ENCODE data around the gene RAB21.

The RAB21 gene

DNA sequence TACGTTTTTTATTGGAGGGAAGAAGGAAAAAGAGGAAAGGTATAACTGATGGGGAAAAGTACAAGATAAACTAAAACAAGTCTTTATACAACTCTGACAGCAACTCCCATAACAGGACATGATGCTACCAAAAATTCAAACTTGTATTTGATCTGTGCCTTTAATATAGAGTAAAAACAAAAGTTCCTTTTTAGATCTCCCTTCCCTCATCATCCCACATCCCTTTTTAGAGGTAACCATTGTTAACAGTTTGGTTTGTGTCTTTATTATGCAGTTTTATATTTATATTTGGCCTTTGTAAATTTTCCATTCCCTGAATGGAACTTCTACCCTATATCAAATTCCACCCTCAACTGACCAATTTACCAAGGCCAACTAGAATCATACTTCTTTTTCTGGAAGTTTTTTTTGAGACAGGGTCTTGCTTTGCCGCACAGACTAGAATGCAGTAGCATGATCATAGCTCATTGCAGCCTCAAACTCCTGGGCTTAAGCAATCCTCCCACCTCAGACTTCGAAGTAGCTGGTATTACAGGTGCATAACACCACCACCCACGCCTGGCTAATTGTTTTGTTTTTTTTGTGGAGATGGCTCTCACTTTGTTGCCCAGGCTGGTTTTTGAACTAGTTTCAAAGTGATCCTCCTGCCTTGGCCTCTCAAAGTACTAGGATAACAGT, 36.9 kb downstream of the RAB21 start:
- Histone ChIP-seq H3K4me3 (ENCODE audit: low read depth, low read length) (no peak overlapping the region), H3K27ac (no peak overlapping the region), H3K27me3 (replicated peaks) (no peaks in the 10 kb centered on the region), H3K36me3 (replicated peaks) (peaks cover 3% of the 10 kb centered on the region)
- TF ChIP-seq, protein P1, sequence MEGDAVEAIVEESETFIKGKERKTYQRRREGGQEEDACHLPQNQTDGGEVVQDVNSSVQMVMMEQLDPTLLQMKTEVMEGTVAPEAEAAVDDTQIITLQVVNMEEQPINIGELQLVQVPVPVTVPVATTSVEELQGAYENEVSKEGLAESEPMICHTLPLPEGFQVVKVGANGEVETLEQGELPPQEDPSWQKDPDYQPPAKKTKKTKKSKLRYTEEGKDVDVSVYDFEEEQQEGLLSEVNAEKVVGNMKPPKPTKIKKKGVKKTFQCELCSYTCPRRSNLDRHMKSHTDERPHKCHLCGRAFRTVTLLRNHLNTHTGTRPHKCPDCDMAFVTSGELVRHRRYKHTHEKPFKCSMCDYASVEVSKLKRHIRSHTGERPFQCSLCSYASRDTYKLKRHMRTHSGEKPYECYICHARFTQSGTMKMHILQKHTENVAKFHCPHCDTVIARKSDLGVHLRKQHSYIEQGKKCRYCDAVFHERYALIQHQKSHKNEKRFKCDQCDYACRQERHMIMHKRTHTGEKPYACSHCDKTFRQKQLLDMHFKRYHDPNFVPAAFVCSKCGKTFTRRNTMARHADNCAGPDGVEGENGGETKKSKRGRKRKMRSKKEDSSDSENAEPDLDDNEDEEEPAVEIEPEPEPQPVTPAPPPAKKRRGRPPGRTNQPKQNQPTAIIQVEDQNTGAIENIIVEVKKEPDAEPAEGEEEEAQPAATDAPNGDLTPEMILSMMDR (IDR thresholded peaks at IDR 0.05; ENCODE audit: low read depth, low read length, missing control alignments): no peak
- DNase-seq: no peak
- in situ Hi-C loops (cut with HindIII; ENCODE audit: low pct_ligation_motif_present, low sequenced_read_pairs): no loop called here

DNA sequence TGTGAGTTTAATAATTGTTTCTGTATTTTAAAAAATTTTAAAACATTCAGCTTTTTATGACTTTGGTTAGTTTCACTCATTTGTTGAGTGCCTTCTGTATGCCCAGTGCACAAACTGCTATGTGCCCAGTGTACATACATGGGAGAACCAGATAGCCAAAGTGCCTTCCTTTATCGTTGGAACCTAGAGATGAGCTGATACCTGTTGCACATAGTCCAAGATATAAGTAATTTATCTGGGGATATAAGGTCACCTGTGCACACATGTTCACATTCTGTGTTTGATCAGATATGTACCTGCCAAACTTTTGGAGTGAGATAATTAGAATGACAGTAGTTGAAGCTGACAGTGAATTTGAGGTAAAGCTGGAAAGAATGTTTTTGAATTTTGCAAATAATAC, 37.9 kb downstream of the RAB21 start:
- no peak overlapping the region for H3K27ac ChIP-seq
- TF ChIP-seq, protein P1 (IDR thresholded peaks at IDR 0.05; ENCODE audit: low read depth, low read length, missing control alignments): no peak
- no peaks in the 10 kb centered on the region for H3K27me3 ChIP-seq (replicated peaks)
- no peak overlapping the region for H3K4me3 ChIP-seq (ENCODE audit: low read depth, low read length)
- in situ Hi-C loops (cut with HindIII; ENCODE audit: low pct_ligation_motif_present, low sequenced_read_pairs): no loop called here
- no peak for DNase-seq
- H3K36me3 ChIP-seq (replicated peaks): no peaks in the 10 kb centered on the region

DNA sequence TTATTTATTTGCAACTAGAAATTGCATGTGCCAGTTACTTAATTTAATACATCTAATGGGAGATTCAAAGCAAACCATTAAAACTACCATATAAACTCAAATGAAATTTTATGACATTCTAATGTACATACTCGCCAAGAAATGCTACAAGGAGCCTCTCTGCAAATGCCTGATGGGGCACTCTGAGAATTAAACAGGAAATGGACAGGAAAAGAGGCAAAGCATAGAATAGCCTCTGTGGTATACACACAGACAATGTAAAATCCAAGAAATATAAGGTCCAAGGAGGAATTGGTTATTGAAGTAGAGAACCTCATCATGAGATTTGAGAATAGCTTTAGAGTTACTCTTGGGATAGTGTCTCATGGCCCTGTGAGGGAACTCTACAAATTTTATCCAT, 41.2 kb downstream of the RAB21 start:
- TF ChIP-seq, protein P1 (IDR thresholded peaks at IDR 0.05; ENCODE audit: low read depth, low read length, missing control alignments): no peak
- Histone ChIP-seq H3K4me3 (ENCODE audit: low read depth, low read length) (no peak overlapping the region), H3K27ac (no peak overlapping the region), H3K27me3 (replicated peaks) (no peaks in the 10 kb centered on the region), H3K36me3 (replicated peaks) (no peaks in the 10 kb centered on the region)
- in situ Hi-C loops (cut with HindIII; ENCODE audit: low pct_ligation_motif_present, low sequenced_read_pairs): no loop called here
- DNase-seq: no peak

DNA sequence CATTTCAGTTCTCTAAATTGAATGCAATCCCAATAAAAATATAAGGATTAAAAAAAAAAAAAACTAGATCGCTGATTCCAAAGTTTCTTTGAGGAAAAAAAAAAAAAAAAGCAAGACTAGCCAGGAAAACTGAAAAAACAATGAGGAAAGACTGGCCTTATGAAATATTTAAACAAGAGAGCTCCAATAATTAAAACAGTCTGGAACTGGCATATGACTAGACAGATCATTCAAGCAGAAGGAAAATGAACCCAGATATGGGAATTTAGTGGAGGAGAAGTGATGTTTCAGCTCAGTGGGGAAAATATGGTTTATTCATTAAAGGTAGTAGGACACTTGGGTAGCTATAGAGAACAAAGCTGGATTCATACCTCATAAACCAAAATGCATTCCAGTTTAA, 42.9 kb downstream of the RAB21 start:
- no peak for DNase-seq

DNA sequence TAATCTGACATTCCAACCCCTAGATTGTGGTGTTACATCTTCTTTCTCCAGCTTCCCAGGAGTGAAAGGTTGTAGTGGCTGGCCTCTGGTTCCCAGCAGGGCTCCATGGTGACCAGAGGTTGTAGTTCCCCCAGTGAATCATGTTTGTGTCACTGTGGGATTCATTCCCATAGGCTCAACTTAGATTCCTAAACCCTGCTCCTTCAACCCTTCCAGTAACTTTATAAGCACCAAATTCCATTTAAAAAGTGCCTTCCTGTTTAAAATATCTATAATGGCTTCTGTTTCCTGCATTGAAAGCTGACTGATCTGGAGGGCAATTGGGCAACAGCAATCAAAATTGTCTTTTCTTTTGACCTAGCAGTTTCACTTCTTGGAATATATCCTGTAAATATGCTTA, 44.4 kb downstream of the RAB21 start:
- peak; percentile 60 for DNase-seq
- in situ Hi-C loops (cut with HindIII; ENCODE audit: low pct_ligation_motif_present, low sequenced_read_pairs): no loop called here
- Histone ChIP-seq H3K27ac (no peak overlapping the region), H3K4me3 (ENCODE audit: low read depth, low read length) (no peak overlapping the region), H3K36me3 (replicated peaks) (no peaks in the 10 kb centered on the region), H3K27me3 (replicated peaks) (no peaks in the 10 kb centered on the region)
- TF ChIP-seq, protein P1 (IDR thresholded peaks at IDR 0.05; ENCODE audit: low read depth, low read length, missing control alignments): no peak

More for the DNA sequence above, 42.9 kb downstream of the RAB21 start:
- in situ Hi-C loops (cut with HindIII; ENCODE audit: low pct_ligation_motif_present, low sequenced_read_pairs): no loop called here
- Histone ChIP-seq H3K36me3 (replicated peaks) (no peaks in the 10 kb centered on the region), H3K27ac (no peak overlapping the region), H3K4me3 (ENCODE audit: low read depth, low read length) (no peak overlapping the region), H3K27me3 (replicated peaks) (no peaks in the 10 kb centered on the region)
- TF ChIP-seq, protein P1 (IDR thresholded peaks at IDR 0.05; ENCODE audit: low read depth, low read length, missing control alignments): no peak

DNA sequence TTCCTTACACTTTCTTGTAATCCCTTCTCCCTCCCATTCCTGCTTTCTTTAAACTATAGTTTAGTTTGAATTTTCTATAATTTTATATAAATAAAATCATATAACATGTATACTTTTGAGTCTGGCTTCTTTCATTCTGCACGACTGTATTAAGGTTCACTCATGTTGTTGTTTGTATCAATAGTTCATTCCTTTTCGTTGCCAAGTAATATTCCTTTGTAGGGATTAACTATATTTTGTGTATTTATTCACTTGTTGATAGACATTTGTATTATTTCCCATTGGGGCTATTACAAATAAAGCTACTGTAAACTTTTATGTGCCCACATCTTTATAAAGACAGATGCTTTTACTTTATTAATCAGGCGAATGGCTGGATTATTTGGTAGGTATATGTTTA, 45.5 kb downstream of the RAB21 start:
- no peak overlapping the region for H3K4me3 ChIP-seq (ENCODE audit: low read depth, low read length)
- TF ChIP-seq, protein P1 (IDR thresholded peaks at IDR 0.05; ENCODE audit: low read depth, low read length, missing control alignments): no peak

More for the DNA sequence above, 45.5 kb downstream of the RAB21 start:
- H3K27me3 ChIP-seq (replicated peaks): no peaks in the 10 kb centered on the region
- no peaks in the 10 kb centered on the region for H3K36me3 ChIP-seq (replicated peaks)
- in situ Hi-C loops (cut with HindIII; ENCODE audit: low pct_ligation_motif_present, low sequenced_read_pairs): no loop called here
- H3K27ac ChIP-seq: no peak overlapping the region
- no peak for DNase-seq

All from brain microvascular endothelial cell (primary cell).